ENCODE results near the gene WDR90.
A peak's percentile ranks its signal among the peaks of the same experiment; 100 is the strongest.

WDR90 gene

DNA sequence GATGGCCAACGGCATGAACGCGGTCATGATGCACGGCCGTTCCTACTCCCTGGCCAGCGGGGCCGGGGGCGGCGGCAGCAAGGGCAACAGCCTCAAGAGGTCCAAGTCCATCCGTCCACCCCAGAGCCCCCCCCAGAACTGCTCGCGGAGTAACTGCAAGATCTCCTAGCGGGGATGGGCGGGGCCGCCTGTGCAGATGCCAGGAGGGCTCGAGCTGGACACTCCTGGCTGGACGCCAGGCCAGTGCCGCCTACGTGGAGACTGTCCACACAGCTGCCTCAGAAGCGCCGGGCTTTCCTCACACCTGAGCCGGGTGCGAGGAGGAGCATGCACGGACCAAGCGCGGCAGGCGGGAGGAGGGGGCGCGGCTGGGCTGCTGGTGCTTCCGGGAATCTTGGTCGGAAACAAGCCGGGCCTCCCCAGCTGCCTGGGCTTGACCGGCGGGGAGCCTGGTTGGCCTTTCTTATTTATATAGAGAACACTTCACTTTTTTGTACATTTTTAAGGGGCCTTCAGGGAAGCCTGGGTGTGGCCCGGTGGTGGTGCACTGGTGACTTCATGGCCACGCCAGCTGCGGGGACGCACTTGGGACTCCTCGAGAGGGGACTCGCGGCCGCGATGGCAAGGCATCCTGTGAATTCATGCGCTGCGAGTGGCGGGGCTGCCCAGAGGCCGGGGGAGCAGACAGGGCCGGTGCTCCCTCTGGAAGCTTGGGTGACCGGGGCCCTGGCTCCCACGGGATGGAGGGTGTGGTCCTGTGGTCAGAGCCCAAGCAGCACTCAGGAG is 21.5 kb upstream of the WDR90 start:
- TF ChIP-seq, protein P1, sequence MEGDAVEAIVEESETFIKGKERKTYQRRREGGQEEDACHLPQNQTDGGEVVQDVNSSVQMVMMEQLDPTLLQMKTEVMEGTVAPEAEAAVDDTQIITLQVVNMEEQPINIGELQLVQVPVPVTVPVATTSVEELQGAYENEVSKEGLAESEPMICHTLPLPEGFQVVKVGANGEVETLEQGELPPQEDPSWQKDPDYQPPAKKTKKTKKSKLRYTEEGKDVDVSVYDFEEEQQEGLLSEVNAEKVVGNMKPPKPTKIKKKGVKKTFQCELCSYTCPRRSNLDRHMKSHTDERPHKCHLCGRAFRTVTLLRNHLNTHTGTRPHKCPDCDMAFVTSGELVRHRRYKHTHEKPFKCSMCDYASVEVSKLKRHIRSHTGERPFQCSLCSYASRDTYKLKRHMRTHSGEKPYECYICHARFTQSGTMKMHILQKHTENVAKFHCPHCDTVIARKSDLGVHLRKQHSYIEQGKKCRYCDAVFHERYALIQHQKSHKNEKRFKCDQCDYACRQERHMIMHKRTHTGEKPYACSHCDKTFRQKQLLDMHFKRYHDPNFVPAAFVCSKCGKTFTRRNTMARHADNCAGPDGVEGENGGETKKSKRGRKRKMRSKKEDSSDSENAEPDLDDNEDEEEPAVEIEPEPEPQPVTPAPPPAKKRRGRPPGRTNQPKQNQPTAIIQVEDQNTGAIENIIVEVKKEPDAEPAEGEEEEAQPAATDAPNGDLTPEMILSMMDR (IDR thresholded peaks at IDR 0.05; ENCODE audit: extremely low read depth, missing control alignments): no peak
- no peak for DNase-seq (ENCODE audit: low spot score)

DNA sequence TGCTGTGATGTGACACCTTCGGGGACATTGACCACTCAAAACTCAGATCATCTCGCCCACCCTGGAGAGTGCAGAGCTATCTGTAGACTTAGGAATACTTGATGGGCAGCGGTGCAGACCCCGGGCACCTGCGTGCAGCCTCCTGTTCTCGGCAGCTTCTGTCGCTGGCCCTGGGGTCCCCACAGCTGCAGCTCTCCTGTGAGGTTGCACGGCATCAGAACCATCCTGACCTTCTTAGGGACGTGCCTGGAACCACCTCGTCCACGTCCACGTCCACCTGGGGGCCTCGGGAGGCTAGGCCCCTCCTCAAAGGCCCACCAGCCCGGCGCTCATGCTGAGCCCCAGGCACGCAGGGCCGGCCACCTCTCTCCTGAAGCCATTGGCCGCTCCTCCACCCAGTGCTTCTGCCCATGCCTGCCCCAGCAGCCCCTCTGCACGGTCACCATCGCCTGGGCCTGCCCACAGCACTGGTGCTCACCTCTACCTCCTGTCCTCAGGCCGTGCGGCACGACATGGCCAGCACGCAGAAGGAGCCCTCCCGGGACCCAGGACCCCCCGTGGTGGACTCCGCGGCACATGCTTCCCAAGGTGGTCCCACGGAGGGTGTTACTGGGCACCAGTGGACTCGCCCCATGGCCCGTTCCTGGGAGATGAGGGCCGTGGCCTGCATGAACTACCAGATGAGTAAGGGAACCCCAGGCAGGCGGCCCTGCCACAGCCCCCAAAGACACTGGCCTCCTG is 20.7 kb upstream of the WDR90 start:
- TF ChIP-seq, protein P1 (IDR thresholded peaks at IDR 0.05; ENCODE audit: extremely low read depth, missing control alignments): no peak
- DNase-seq (ENCODE audit: low spot score): no peak

DNA sequence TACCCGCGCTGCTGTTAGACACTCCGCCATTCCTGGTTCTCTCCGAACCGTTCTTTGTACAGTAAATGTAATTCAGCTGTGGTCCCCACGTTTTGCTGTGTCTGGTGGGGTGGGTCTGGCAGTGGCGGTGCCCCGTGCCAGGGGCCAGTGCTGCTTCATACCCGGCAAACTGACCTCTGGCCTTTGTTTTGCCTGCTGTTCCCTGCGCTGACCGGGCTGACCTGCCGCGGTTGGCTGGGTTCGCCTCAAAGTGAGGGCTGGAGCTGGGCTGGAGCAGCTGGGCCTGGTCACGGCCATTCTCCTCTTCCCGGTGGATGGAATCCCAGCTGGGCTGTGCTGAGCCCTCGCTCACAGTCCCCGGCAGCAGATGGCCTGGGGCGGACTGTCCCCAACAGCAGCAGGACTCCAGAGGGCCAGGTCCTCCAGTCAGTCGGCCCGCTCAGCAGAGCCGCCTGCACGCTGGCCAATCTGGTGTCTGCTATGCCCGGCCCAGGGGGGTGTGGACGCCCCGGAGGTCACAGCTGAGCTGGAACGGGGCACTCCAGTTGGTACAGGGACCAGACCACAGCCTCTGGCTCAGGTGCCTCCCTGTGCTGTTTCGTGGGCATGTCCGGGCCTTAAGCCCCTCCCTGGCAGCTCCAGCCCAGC is 19.9 kb upstream of the WDR90 start:
- no peak for DNase-seq (ENCODE audit: low spot score)

DNA sequence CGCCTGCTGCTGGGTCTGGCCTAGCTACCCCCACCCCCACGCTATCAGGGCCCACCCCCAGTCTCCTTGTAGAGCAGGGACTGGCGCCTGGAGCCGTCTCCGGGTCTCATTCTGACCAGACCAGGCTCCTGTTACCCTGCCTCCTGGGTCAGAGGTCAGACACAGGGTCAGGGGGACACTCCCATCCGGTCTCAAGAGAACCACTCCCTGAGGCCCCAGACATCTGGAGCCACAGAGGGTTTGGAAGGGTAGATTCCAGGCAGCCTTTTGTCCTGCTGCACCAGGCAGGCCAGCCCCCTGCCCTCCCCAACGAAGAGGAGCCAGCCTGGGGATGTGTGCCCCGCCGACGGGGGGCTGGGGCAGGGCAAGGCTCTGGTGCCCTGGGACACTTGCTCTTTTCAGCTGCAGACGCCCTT is 19.3 kb upstream of the WDR90 start:
- DNase-seq (ENCODE audit: low spot score): no peak
- TF ChIP-seq, protein P1 (IDR thresholded peaks at IDR 0.05; ENCODE audit: extremely low read depth, missing control alignments): no peak

More for the DNA sequence above, 19.9 kb upstream of the WDR90 start:
- TF ChIP-seq, protein P1 (IDR thresholded peaks at IDR 0.05; ENCODE audit: extremely low read depth, missing control alignments): no peak

DNA sequence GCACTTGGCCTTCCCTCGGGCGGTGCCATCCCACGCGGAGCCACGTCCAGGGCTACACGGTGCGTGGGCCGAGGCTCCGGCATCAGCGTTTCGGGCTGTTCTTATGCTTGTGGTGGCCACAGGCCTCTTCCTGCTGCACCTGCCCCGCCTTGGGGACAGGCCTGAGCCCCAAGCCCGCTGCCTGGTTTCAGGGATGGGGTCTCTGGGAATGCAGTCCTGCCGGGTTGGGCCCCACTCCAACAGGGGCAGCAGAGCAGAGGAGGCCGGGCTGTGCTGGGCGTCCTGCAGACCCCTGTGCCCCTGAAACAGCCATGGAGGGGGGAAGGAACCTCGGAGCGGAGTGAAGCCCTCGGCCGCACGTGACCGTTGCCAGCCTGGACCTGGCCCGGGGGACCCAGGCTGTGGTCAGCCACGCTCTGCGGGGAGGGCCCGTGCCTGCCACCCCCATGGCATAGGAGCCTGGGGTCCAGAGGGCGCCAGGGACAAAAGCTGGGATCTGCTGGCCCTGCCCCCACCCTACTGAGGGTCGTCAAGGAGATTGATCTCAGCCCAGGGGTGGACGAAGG is 18.8 kb upstream of the WDR90 start:
- TF ChIP-seq, protein P1 (IDR thresholded peaks at IDR 0.05; ENCODE audit: extremely low read depth, missing control alignments): no peak
- no peak for DNase-seq (ENCODE audit: low spot score)

DNA sequence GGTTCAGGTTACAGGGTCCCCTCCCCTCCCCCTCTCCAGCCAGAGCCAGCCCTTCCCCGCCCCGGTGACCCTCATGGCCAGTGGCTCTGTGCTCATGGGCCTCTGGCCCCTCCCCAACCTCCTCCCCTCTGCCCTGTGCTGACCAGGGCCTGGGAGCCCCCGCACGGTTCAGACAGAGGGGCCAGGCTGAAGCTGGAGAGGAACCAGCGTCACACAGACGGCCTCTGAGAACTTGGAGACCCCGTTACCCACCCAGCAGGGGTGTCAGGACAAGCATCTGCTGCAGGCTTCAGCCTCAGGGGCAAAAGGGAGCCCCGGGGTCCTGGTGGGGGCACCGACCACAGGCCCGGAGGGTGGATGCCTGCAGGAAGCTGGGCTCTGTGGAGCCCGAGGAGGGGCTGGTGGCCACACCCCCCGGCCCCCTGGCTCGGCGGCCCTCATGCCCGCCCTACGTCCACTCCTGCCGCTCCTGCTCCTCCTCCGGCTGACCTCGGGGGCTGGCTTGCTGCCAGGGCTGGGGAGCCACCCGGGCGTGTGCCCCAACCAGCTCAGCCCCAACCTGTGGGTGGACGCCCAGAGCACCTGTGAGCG is 18.3 kb upstream of the WDR90 start, which contains the start of gene WFIKKN1:
Gene WFIKKN1 (plus strand): TSS at position 171 of the 591 bp plus-strand sequence. CDS start 269 bp downstream, at position 440.
- DNase-seq (ENCODE audit: low spot score): peak; percentile 26
- TF ChIP-seq, protein P1 (IDR thresholded peaks at IDR 0.05; ENCODE audit: extremely low read depth, missing control alignments): no peak
